Fibroblast of lung (primary cell): ENCODE data around the gene KLRG1.

Source experiments
- EZH2 ChIP-seq: IDR thresholded peaks from 2 replicates; pipeline ENCODE4 v1.5.1; 2012; ENCODE audit warnings: low read length, control low read depth, mild to moderate bottlenecking; ENCODE audit errors: missing control alignments
- TF ChIP-seq, protein P1 (sequence below), 2 donors: IDR thresholded peaks in 1 of 2; conservative IDR thresholded peaks in 1 of 2; 1 replicate in 1 of 2; 2 replicates in 1 of 2; pipeline ENCODE4 v1.5.1; 2011 to 2012; ENCODE audit warnings: low read length in 2 of 2, control low read depth in 1 of 2, inconsistent platforms in 1 of 2, low read depth in 1 of 2, mild to moderate bottlenecking in 1 of 2

DNA sequence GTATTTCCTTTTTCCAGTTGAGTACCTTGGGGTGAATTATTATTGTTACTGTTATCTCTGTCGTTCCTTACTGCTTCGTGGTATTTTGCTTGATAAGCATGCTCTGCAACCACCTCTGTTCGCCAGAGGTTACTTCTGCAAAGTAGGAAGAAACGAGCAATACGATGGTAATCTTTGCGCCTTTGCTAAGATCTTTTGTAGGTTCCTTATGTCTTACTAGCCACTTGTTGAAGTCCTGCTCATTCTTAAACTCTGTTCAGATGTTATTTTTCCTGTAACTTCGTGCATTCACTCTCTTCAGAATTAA lies 39.2 kb upstream of the KLRG1 start:
- TF ChIP-seq, protein P1, sequence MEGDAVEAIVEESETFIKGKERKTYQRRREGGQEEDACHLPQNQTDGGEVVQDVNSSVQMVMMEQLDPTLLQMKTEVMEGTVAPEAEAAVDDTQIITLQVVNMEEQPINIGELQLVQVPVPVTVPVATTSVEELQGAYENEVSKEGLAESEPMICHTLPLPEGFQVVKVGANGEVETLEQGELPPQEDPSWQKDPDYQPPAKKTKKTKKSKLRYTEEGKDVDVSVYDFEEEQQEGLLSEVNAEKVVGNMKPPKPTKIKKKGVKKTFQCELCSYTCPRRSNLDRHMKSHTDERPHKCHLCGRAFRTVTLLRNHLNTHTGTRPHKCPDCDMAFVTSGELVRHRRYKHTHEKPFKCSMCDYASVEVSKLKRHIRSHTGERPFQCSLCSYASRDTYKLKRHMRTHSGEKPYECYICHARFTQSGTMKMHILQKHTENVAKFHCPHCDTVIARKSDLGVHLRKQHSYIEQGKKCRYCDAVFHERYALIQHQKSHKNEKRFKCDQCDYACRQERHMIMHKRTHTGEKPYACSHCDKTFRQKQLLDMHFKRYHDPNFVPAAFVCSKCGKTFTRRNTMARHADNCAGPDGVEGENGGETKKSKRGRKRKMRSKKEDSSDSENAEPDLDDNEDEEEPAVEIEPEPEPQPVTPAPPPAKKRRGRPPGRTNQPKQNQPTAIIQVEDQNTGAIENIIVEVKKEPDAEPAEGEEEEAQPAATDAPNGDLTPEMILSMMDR (conservative IDR thresholded peaks at IDR 0.05 in 1 of 2, IDR thresholded peaks at IDR 0.05 in 1 of 2; ENCODE audit: low read depth in 1 of 2, low read length in 2 of 2): no peak
- no peak for TF ChIP-seq EZH2
